HEK293 (cell line): ENCODE results near the gene CKLF.

Experiments used
- CTCF ChIA-PET: fragments of 350-600 bp; formaldehyde crosslinking; extraction: SDS; loops from one replicate; lab custom pipeline; 2021; ENCODE audit warnings: antibody characterized with exemption; lab: Yijun Ruan, JAX
- POLR2A ChIA-PET: fragments of 300-600 bp; formaldehyde crosslinking; extraction: SDS; loops from one replicate; lab custom pipeline; 2020; ENCODE audit warnings: antibody characterized with exemption, inconsistent platforms; lab: Yijun Ruan, JAX
- H3K27ac ChIP-seq: fragments of 200-500 bp; sonication (Bioruptor generic); 2 replicates; pipeline ENCODE4 v1.5.1; 2014; ENCODE audit warnings: low read depth, low read length, control low read depth, inconsistent platforms; ENCODE audit errors: extremely low read depth
- H3K36me3 ChIP-seq, 2 experiments: fragments of 200-500 bp in 1 of 2; sonication (Bioruptor generic) in 1 of 2; 1 replicate in 1 of 2; 2 replicates in 1 of 2; pipeline ENCODE4 v1.5.1; 2014 to 2017; ENCODE audit warnings: inconsistent platforms in 2 of 2, low read length in 2 of 2; ENCODE audit not compliant: control insufficient read depth in 2 of 2, insufficient read depth in 1 of 2
- H3K4me1 ChIP-seq: fragments of 200-500 bp; sonication (Bioruptor generic); 2 replicates; pipeline ENCODE4 v1.5.1; 2014; ENCODE audit warnings: mild to moderate bottlenecking, low read length, inconsistent platforms; ENCODE audit not compliant: control insufficient read depth, insufficient read depth
- H3K4me3 ChIP-seq: 2 replicates; pipeline ENCODE4 v1.5.1; 2011; ENCODE audit warnings: low read depth, mild to moderate bottlenecking, control low read depth, low read length, moderate library complexity
- H3K9me3 ChIP-seq: fragments of 200-500 bp; sonication (Bioruptor generic); 2 replicates; pipeline ENCODE4 v1.5.1; 2014; ENCODE audit warnings: low read depth, low read length, inconsistent platforms; ENCODE audit not compliant: control insufficient read depth, insufficient read depth
- BCL11A ChIP-seq: fragments of 450-650 bp; formaldehyde crosslinking; IDR thresholded peaks from 2 replicates; pipeline ENCODE4 v1.5.1; 2016; ENCODE audit warnings: low read depth, missing biosample characterization, missing genetic modification characterization
- GLIS1 ChIP-seq: fragments of 450-650 bp; formaldehyde crosslinking; IDR thresholded peaks from 2 replicates; pipeline ENCODE4 v1.5.1; 2016; ENCODE audit warnings: missing biosample characterization, missing genetic modification characterization
- GLIS2 ChIP-seq: fragments of 450-650 bp; formaldehyde crosslinking; IDR thresholded peaks from 2 replicates; pipeline ENCODE4 v1.5.1; 2016; ENCODE audit warnings: missing biosample characterization, missing genetic modification characterization
- KLF16 ChIP-seq: fragments of 450-650 bp; formaldehyde crosslinking; IDR thresholded peaks from 2 replicates; pipeline ENCODE4 v1.5.1; 2017; ENCODE audit warnings: missing biosample characterization, missing genetic modification characterization
- SCRT1 ChIP-seq: fragments of 450-650 bp; formaldehyde crosslinking; IDR thresholded peaks from 2 replicates; pipeline ENCODE4 v1.5.1; 2016; ENCODE audit warnings: missing biosample characterization, missing genetic modification characterization, borderline replicate concordance
- SCRT2 ChIP-seq: fragments of 450-650 bp; formaldehyde crosslinking; IDR thresholded peaks from 2 replicates; pipeline ENCODE4 v1.5.1; 2016; ENCODE audit warnings: missing biosample characterization, missing genetic modification characterization
- SP2 ChIP-seq: fragments of 450-650 bp; formaldehyde crosslinking; IDR thresholded peaks from 2 replicates; pipeline ENCODE4 v1.5.1; 2016; ENCODE audit warnings: missing biosample characterization, missing genetic modification characterization
- ZNF146 ChIP-seq: fragments of 450-650 bp; formaldehyde crosslinking; IDR thresholded peaks from 2 replicates; pipeline ENCODE4 v1.5.1; 2016; ENCODE audit warnings: missing biosample characterization, missing genetic modification characterization
- ZNF157 ChIP-seq: fragments of 450-650 bp; formaldehyde crosslinking; IDR thresholded peaks from 2 replicates; pipeline ENCODE4 v1.5.1; 2016; ENCODE audit warnings: missing biosample characterization, missing genetic modification characterization
- ZNF19 ChIP-seq: fragments of 450-650 bp; formaldehyde crosslinking; IDR thresholded peaks from 2 replicates; pipeline ENCODE4; 2016; ENCODE audit warnings: missing biosample characterization, missing genetic modification characterization, low read depth
- ZNF24 ChIP-seq: fragments of 450-650 bp; formaldehyde crosslinking; IDR thresholded peaks from 2 replicates; pipeline ENCODE4 v1.5.1; 2016; ENCODE audit warnings: missing biosample characterization, missing genetic modification characterization
- ZNF335 ChIP-seq: fragments of 450-650 bp; formaldehyde crosslinking; conservative IDR thresholded peaks from 2 replicates; pipeline ENCODE4 v1.5.1; 2016; ENCODE audit warnings: missing biosample characterization, missing genetic modification characterization
- ZNF341 ChIP-seq: fragments of 450-650 bp; formaldehyde crosslinking; IDR thresholded peaks from 2 replicates; pipeline ENCODE4; 2016; ENCODE audit warnings: low read depth, missing biosample characterization, missing genetic modification characterization
- ZNF416 ChIP-seq: fragments of 450-650 bp; formaldehyde crosslinking; IDR thresholded peaks from 2 replicates; pipeline ENCODE4 v1.5.1; 2016; ENCODE audit warnings: missing biosample characterization, missing genetic modification characterization
- ZNF433 ChIP-seq: fragments of 450-650 bp; formaldehyde crosslinking; IDR thresholded peaks from 2 replicates; pipeline ENCODE4 v1.5.1; 2016; ENCODE audit warnings: missing biosample characterization, missing genetic modification characterization, low read depth
- ZNF473 ChIP-seq: fragments of 450-650 bp; formaldehyde crosslinking; IDR thresholded peaks from 2 replicates; pipeline ENCODE4 v1.5.1; 2017; ENCODE audit warnings: missing biosample characterization, missing genetic modification characterization
- ZNF530 ChIP-seq: fragments of 450-650 bp; formaldehyde crosslinking; IDR thresholded peaks from 2 replicates; pipeline ENCODE4 v1.5.1; 2016; ENCODE audit warnings: low read depth, missing biosample characterization, missing genetic modification characterization
- ZNF544 ChIP-seq: fragments of 450-650 bp; formaldehyde crosslinking; IDR thresholded peaks from 2 replicates; pipeline ENCODE4 v1.5.0; 2017; ENCODE audit warnings: missing biosample characterization, missing genetic modification characterization
- ZNF596 ChIP-seq: fragments of 450-650 bp; IDR thresholded peaks from 2 replicates; pipeline ENCODE4 v1.5.0; 2018; ENCODE audit warnings: missing biosample characterization, mild to moderate bottlenecking, missing genetic modification characterization, moderate library complexity
- ZNF621 ChIP-seq: fragments of 450-650 bp; formaldehyde crosslinking; IDR thresholded peaks from 2 replicates; pipeline ENCODE4 v1.5.1; 2017; ENCODE audit warnings: missing biosample characterization, missing genetic modification characterization
- ZNF623 ChIP-seq: fragments of 450-650 bp; formaldehyde crosslinking; IDR thresholded peaks from 2 replicates; pipeline ENCODE4 v1.5.1; 2016; ENCODE audit warnings: missing biosample characterization, missing genetic modification characterization
- ZNF768 ChIP-seq: fragments of 450-650 bp; formaldehyde crosslinking; IDR thresholded peaks from 2 replicates; pipeline ENCODE4 v1.5.1; 2018; ENCODE audit warnings: missing biosample characterization, mild to moderate bottlenecking, missing genetic modification characterization
- ZSCAN30 ChIP-seq: fragments of 450-650 bp; IDR thresholded peaks from 2 replicates; pipeline ENCODE4 v1.5.1; 2018; ENCODE audit warnings: missing biosample characterization, mild to moderate bottlenecking, missing genetic modification characterization, moderate library complexity
- ZXDB ChIP-seq: fragments of 450-650 bp; formaldehyde crosslinking; IDR thresholded peaks from 2 replicates; pipeline ENCODE4 v1.5.1; 2016; ENCODE audit warnings: missing biosample characterization, missing genetic modification characterization
- TF ChIP-seq, protein P1 (sequence below): fragments of 450-650 bp; formaldehyde crosslinking; IDR thresholded peaks from 2 replicates; pipeline ENCODE4 v1.5.1; 2016; ENCODE audit warnings: missing biosample characterization, missing genetic modification characterization
- TF ChIP-seq, protein P2 (sequence below): fragments of 450-650 bp; formaldehyde crosslinking; IDR thresholded peaks from 2 replicates; pipeline ENCODE4 v1.5.1; 2016; ENCODE audit warnings: missing biosample characterization, missing genetic modification characterization
- TF ChIP-seq, protein P3 (sequence below): fragments of 450-650 bp; formaldehyde crosslinking; optimal IDR thresholded peaks from 2 replicates; pipeline ENCODE3; 2016; ENCODE audit warnings: missing biosample characterization, mild to moderate bottlenecking, missing genetic modification characterization
- TF ChIP-seq, protein P4 (sequence below): fragments of 450-650 bp; formaldehyde crosslinking; IDR thresholded peaks from 2 replicates; pipeline ENCODE4 v1.5.1; 2017; ENCODE audit warnings: missing biosample characterization, mild to moderate bottlenecking, missing genetic modification characterization, moderate library complexity
- TF ChIP-seq, protein P5 (sequence below): fragments of 450-650 bp; formaldehyde crosslinking; IDR thresholded peaks from 2 replicates; pipeline ENCODE4 v1.5.1; 2016; ENCODE audit warnings: missing biosample characterization, missing genetic modification characterization

The CKLF gene

DNA sequence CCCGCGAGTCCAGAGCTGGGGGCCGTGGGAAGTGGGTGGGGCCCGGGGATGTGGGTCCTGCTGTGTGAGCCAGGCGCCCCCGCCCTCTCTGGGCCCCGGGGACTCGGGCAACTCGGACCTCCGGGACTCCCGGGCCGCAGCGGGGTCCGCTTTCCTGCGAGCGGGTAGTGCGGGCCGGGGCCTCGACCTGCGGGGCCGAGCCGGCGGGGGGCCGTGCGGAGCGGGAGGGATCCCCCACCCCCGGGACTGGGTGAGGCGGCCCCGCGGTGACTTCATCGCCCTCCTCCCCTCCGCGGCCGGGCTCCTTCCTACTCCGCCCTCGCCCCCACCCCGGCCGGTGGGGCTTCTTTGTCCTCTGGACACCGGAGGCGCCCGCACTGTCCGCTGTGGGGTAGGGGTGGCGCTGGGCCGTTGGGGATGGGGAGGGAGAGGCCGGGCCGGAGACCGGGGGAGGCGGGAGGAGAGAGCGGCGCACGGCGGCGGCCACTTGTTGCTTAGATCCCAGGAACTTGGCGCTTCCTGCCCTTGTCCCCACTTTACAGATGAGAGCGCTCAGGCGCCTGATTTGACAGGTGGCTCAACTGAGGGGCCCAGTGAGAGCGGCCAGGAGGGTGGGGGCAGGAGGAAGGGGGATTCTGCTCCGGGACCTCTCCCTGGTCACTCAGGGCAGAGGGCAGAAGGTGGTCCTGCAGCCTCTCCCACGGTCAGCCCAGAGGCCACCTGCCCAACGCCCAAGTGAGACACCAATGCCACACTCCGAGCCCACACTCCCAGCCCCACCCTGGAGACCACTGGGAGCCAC is 53.0 kb downstream of the CKLF start:
- Histone ChIP-seq H3K4me3 (peak overlapping the region; percentile 69), H3K4me1 (no peaks in the 10 kb centered on the region), H3K9me3 (no peaks in the 10 kb centered on the region), H3K36me3 (peaks cover 0 to 18% of the 10 kb centered on the region in 2 experiments; a peak in 1 of 3 replicates), H3K27ac (peak overlapping the region; percentile 59)
- ChIA-PET CTCF (interaction anchor here (0.6 kb wide), 1 partner anchor 200 kb away, joined by 4 read pairs; no protein-coding TSS in a partner anchor), POLR2A (no interaction called here)
- TF ChIP-seq ZNF596 (no peak), ZNF621 (no peak), ZNF341 (peak; percentile 45), GLIS1 (peak; percentile 67), SCRT1 (peak; percentile 90; the same call in 1 of the 2 replicates), ZNF416 (tag by site-specific recombination) (no peak), ZNF473 (no peak), KLF16 (tag by site-specific recombination) (peak; percentile 40; the same call in 1 of the 2 replicates), ZNF530 (tag by site-specific recombination) (no peak), ZNF24 (no peak), BCL11A (tag by site-specific recombination) (0 out of 2 replicates have a peak, but pooled peaks have one; percentile 50), SP2 (peak; percentile 47), ZNF768 (tag by site-specific recombination) (0 out of 2 replicates have a peak, but pooled peaks have one; percentile 11), ZNF623 (tag by site-specific recombination) (no peak), ZNF544 (tag by site-specific recombination) (no peak), ZNF433 (tag by site-specific recombination) (no peak), SCRT2 (tag by site-specific recombination) (peak; percentile 99), ZNF335 (peak; percentile 27; the same call in 1 of the 2 replicates), ZNF146 (tag by site-specific recombination) (no peak), ZNF19 (tag by site-specific recombination) (no peak), ZXDB (tag by site-specific recombination) (0 out of 2 replicates have a peak, but pooled peaks have one; percentile 46), GLIS2 (tag by site-specific recombination) (peak; percentile 87), ZSCAN30 (tag by site-specific recombination) (0 out of 2 replicates have a peak, but pooled peaks have one; percentile 10), ZNF157 (no peak)
- TF ChIP-seq, protein P1, sequence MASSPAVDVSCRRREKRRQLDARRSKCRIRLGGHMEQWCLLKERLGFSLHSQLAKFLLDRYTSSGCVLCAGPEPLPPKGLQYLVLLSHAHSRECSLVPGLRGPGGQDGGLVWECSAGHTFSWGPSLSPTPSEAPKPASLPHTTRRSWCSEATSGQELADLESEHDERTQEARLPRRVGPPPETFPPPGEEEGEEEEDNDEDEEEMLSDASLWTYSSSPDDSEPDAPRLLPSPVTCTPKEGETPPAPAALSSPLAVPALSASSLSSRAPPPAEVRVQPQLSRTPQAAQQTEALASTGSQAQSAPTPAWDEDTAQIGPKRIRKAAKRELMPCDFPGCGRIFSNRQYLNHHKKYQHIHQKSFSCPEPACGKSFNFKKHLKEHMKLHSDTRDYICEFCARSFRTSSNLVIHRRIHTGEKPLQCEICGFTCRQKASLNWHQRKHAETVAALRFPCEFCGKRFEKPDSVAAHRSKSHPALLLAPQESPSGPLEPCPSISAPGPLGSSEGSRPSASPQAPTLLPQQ: peak; percentile 76
- TF ChIP-seq, protein P2, sequence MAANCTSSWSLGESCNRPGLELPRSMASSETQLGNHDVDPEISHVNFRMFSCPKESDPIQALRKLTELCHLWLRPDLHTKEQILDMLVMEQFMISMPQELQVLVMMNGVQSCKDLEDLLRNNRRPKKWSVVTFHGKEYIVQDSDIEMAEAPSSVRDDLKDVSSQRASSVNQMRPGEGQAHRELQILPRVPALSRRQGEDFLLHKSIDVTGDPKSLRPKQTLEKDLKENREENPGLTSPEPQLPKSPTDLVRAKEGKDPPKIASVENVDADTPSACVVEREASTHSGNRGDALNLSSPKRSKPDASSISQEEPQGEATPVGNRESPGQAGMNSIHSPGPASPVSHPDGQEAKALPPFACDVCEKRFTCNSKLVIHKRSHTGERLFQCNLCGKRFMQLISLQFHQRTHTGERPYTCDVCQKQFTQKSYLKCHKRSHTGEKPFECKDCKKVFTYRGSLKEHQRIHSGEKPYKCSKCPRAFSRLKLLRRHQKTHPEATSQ (tag by site-specific recombination): no peak
- TF ChIP-seq, protein P3, sequence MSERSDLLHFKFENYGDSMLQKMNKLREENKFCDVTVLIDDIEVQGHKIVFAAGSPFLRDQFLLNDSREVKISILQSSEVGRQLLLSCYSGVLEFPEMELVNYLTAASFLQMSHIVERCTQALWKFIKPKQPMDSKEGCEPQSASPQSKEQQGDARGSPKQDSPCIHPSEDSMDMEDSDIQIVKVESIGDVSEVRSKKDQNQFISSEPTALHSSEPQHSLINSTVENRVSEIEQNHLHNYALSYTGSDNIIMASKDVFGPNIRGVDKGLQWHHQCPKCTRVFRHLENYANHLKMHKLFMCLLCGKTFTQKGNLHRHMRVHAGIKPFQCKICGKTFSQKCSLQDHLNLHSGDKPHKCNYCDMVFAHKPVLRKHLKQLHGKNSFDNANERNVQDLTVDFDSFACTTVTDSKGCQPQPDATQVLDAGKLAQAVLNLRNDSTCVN (tag by site-specific recombination): peak; percentile 54
- TF ChIP-seq, protein P4, sequence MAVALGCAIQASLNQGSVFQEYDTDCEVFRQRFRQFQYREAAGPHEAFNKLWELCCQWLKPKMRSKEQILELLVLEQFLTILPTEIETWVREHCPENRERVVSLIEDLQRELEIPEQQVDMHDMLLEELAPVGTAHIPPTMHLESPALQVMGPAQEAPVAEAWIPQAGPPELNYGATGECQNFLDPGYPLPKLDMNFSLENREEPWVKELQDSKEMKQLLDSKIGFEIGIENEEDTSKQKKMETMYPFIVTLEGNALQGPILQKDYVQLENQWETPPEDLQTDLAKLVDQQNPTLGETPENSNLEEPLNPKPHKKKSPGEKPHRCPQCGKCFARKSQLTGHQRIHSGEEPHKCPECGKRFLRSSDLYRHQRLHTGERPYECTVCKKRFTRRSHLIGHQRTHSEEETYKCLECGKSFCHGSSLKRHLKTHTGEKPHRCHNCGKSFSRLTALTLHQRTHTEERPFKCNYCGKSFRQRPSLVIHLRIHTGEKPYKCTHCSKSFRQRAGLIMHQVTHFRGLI (tag by site-specific recombination): peak; percentile 70; the same call in 1 of the 2 replicates
- TF ChIP-seq, protein P5, sequence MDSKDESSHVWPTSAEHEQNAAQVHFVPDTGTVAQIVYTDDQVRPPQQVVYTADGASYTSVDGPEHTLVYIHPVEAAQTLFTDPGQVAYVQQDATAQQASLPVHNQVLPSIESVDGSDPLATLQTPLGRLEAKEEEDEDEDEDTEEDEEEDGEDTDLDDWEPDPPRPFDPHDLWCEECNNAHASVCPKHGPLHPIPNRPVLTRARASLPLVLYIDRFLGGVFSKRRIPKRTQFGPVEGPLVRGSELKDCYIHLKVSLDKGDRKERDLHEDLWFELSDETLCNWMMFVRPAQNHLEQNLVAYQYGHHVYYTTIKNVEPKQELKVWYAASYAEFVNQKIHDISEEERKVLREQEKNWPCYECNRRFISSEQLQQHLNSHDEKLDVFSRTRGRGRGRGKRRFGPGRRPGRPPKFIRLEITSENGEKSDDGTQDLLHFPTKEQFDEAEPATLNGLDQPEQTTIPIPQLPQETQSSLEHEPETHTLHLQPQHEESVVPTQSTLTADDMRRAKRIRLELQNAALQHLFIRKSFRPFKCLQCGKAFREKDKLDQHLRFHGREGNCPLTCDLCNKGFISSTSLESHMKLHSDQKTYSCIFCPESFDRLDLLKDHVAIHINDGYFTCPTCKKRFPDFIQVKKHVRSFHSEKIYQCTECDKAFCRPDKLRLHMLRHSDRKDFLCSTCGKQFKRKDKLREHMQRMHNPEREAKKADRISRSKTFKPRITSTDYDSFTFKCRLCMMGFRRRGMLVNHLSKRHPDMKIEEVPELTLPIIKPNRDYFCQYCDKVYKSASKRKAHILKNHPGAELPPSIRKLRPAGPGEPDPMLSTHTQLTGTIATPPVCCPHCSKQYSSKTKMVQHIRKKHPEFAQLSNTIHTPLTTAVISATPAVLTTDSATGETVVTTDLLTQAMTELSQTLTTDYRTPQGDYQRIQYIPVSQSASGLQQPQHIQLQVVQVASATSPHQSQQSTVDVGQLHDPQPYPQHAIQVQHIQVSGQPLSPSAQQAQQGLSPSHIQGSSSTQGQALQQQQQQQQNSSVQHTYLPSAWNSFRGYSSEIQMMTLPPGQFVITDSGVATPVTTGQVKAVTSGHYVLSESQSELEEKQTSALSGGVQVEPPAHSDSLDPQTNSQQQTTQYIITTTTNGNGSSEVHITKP (tag by site-specific recombination): peak; percentile 76
